K562 (cell line): ENCODE measurements around the gene IGSF8. TPM values are rescaled to one million over a fixed set of nuclear protein-coding genes. Genes with fewer than 3 reads are reported as not detected.

Experiments
- ATAC-seq: fragments of 200-7000 bp; cut with Tn5 transposase; 3 replicates; pipeline ENCODE4 v1.9.1; 2020; ENCODE audit warnings: moderate library complexity
- BruUV-seq: library from RNA; stranded (reverse); fragments of 400-500 nt; replicated peaks from 2 replicates; lab custom pipeline; 2021; lab: Mats Ljungman, UMichigan
- CTCF ChIA-PET: fragments of 300-600 bp; formaldehyde crosslinking; extraction: SDS; loops from one replicate; lab custom pipeline; 2021; ENCODE audit warnings: low intra/inter-chr PET ratio; lab: Yijun Ruan, JAX
- POLR2A ChIA-PET: fragments of 300-600, 350-650 bp; sonication (Branson Sonifier 250); formaldehyde crosslinking; extraction: SDS; loops from one replicate; lab custom pipeline; 2021; ENCODE audit warnings: antibody characterized with exemption, inconsistent platforms; lab: Yijun Ruan, JAX
- DNase-seq, 4 experiments: peaks; one replicate each; pipeline versions ENCODE4 v3.0.0 to v3.0.0-alpha.2; 2011 to 2018; ENCODE audit warnings: low spot score in 3 of 4, mixed read lengths in 3 of 4; ENCODE audit errors: extremely low read depth in 1 of 4
- FAIRE-seq: peaks from 2 replicates; lab custom pipeline; 2011; peaks lifted over from hg19 to GRCh38; lab: Jason Lieb, UNC
- H2AFZ ChIP-seq: 2 replicates; pipeline ENCODE4 v1.6.0; 2011; ENCODE audit warnings: low read depth, low read length, control low read depth, inconsistent platforms
- H3K27ac ChIP-seq: fragments of 200-600 bp; 3 replicates; pipeline ENCODE4 v1.8.0; 2011; ENCODE audit warnings: low read depth, mild to moderate bottlenecking, control low read depth, inconsistent platforms, low read length, moderate library complexity, mixed read lengths; ENCODE audit errors: extremely low read depth
- H3K27me3 ChIP-seq, 2 experiments: fragments of 300-600 bp in 1 of 2; 2 replicates in 1 of 2; 3 replicates in 1 of 2; pipeline versions ENCODE4 v1.6.0 to v1.8.0; 2011; ENCODE audit warnings: inconsistent platforms in 2 of 2, low read length in 2 of 2, mild to moderate bottlenecking in 1 of 2, mixed read lengths in 1 of 2, moderate library complexity in 1 of 2; ENCODE audit not compliant: control insufficient read depth in 2 of 2, insufficient read depth in 2 of 2
- H3K36me3 ChIP-seq: fragments of 300-600 bp; 3 replicates; pipeline ENCODE4 v1.8.0; 2011; ENCODE audit warnings: mild to moderate bottlenecking, low read length, inconsistent platforms; ENCODE audit not compliant: control insufficient read depth, insufficient read depth
- H3K4me1 ChIP-seq, 2 experiments: fragments of 200-600 bp in 1 of 2; replicated peaks in 1 of 2; 2 replicates in 1 of 2; 3 replicates in 1 of 2; pipeline versions ENCODE4 v1.5.1 to v1.8.0; 2011; ENCODE audit warnings: inconsistent platforms in 2 of 2, low read length in 2 of 2, mild to moderate bottlenecking in 1 of 2, mixed read lengths in 1 of 2, moderate library complexity in 1 of 2; ENCODE audit not compliant: control insufficient read depth in 2 of 2, insufficient read depth in 2 of 2
- H3K4me2 ChIP-seq: 2 replicates; pipeline ENCODE4 v1.6.1; 2011; ENCODE audit warnings: low read length, control low read depth, inconsistent platforms, mixed read lengths; ENCODE audit not compliant: insufficient read depth
- H3K4me3 ChIP-seq: fragments of 200-600 bp; sonication (generic), shearing (Covaris generic); 2 replicates; pipeline ENCODE4 v1.5.1; 2016; ENCODE audit warnings: control low read depth, inconsistent platforms
- H3K79me2 ChIP-seq: fragments of 200-600 bp; 3 replicates; pipeline ENCODE4 v1.8.0; 2011; ENCODE audit warnings: low read length, inconsistent platforms; ENCODE audit not compliant: control insufficient read depth, insufficient read depth
- H3K9ac ChIP-seq, 2 experiments: 2 replicates each; pipeline versions ENCODE4 v1.6.0 to v1.6.1; 2011; ENCODE audit warnings: low read depth in 2 of 2, low read length in 2 of 2, control low read depth in 1 of 2, inconsistent platforms in 1 of 2, mild to moderate bottlenecking in 1 of 2, mixed read lengths in 1 of 2; ENCODE audit not compliant: insufficient read depth in 1 of 2
- H3K9me1 ChIP-seq: one replicate; pipeline ENCODE4 v1.6.0; 2011; ENCODE audit warnings: inconsistent platforms, mild to moderate bottlenecking, low read length, moderate library complexity; ENCODE audit not compliant: control insufficient read depth, insufficient read depth
- H3K9me3 ChIP-seq: replicated peaks from 2 replicates; pipeline ENCODE4 v1.5.1; 2011; ENCODE audit warnings: low read depth, low read length, inconsistent platforms; ENCODE audit not compliant: control insufficient read depth, insufficient read depth
- H4K20me1 ChIP-seq: replicated peaks from 2 replicates; pipeline ENCODE4 v1.6.1; 2011; ENCODE audit warnings: low read length, inconsistent platforms, mixed read lengths; ENCODE audit not compliant: control insufficient read depth, insufficient read depth
- AFF1 ChIP-seq, 2 experiments: fragments of 450-650 bp; IDR thresholded peaks; 2 replicates each; pipeline ENCODE4 v1.6.1; 2018; ENCODE audit warnings: mild to moderate bottlenecking in 2 of 2, low read depth in 1 of 2; ENCODE audit not compliant: partially characterized antibody in 2 of 2
- ASH1L ChIP-seq: fragments of 450-650 bp; IDR thresholded peaks from 2 replicates; pipeline ENCODE4 v1.6.1; 2018; ENCODE audit warnings: borderline replicate concordance, mild to moderate bottlenecking, low read depth; ENCODE audit not compliant: partially characterized antibody
- BRD4 ChIP-seq: fragments of 200-600 bp; sonication (generic); IDR thresholded peaks from 2 replicates; pipeline ENCODE4 v1.6.1; 2017; ENCODE audit warnings: inconsistent platforms
- MAFG ChIP-seq: fragments of 450-650 bp; conservative IDR thresholded peaks from 2 replicates; pipeline ENCODE4 v1.6.1; 2016; ENCODE audit warnings: missing genetic modification characterization, missing compliant biosample characterization
- MCM3 ChIP-seq: fragments of 450-650 bp; IDR thresholded peaks from 2 replicates; pipeline ENCODE4 v1.6.1; 2016
- NFATC3 ChIP-seq: fragments of 450-650 bp; IDR thresholded peaks from 2 replicates; pipeline ENCODE4 v1.6.1; 2017; ENCODE audit warnings: mild to moderate bottlenecking
- NFRKB ChIP-seq: fragments of 450-650 bp; IDR thresholded peaks from 2 replicates; pipeline ENCODE4 v1.6.1; 2016; ENCODE audit warnings: low read depth
- NR3C1 ChIP-seq: sonication (generic); formaldehyde crosslinking; IDR thresholded peaks from 2 replicates; pipeline ENCODE4 v1.8.1; 2022; ENCODE audit warnings: missing genetic modification reagents
- SAFB ChIP-seq: fragments of 200-400 bp; formaldehyde crosslinking; IDR thresholded peaks from 2 replicates; pipeline ENCODE4 v1.6.1; 2017; ENCODE audit warnings: low read depth, low read length, borderline replicate concordance
- SMC3 ChIP-seq: conservative IDR thresholded peaks from 2 replicates; pipeline ENCODE4 v1.6.1; 2011; ENCODE audit warnings: low read depth, low read length, improper control_type of control experiment; ENCODE audit not compliant: insufficient read depth
- TOE1 ChIP-seq, 2 experiments: fragments of 450-650 bp in 1 of 2; sonication (generic) in 1 of 2; formaldehyde crosslinking in 1 of 2; IDR thresholded peaks; 2 replicates each; pipeline versions ENCODE4 v1.7.1 to v1.8.0; 2016 to 2022; ENCODE audit warnings: borderline replicate concordance in 2 of 2, mild to moderate bottlenecking in 2 of 2, antibody characterized with exemption in 1 of 2, inconsistent platforms in 1 of 2, low read depth in 1 of 2, missing genetic modification reagents in 1 of 2, moderate library complexity in 1 of 2
- ZC3H8 ChIP-seq: fragments of 450-650 bp; IDR thresholded peaks from 2 replicates; pipeline ENCODE4 v1.6.1; 2017
- ZNF140 ChIP-seq: fragments of 250-450 bp; sonication (Bioruptor Pico); IDR thresholded peaks from 2 replicates; pipeline ENCODE4 v1.8.0; 2021; ENCODE audit warnings: moderate library complexity, mild to moderate bottlenecking, inconsistent platforms
- ZNF239 ChIP-seq: fragments of 250-450 bp; sonication (Bioruptor Pico); IDR thresholded peaks from 2 replicates; pipeline ENCODE4 v1.4.0; 2020; ENCODE audit warnings: mild to moderate bottlenecking
- WGBS: fragments of 100-300 bp; shearing (Covaris generic); methylation state at CpG from one replicate; pipeline ENCODE4 v1.1.6; 2016; ENCODE audit warnings: low coverage, mixed read lengths; ENCODE audit not compliant: insufficient coverage; ENCODE audit errors: missing lambda C conversion rate; 5-methylcytosine and 5-hydroxymethylcytosine counted together
- in situ Hi-C: fragments of 300-500 bp; cut with MboI; formaldehyde crosslinking; loops from 4 replicates; pipeline ENCODE4 v1.15.0; 2018; ENCODE audit warnings: inconsistent platforms, mixed read lengths
- intact Hi-C: fragments of 100-400 bp; cut with micrococcal nuclease; formaldehyde crosslinking; loops from 2 replicates; pipeline ENCODE4 v1.14.2; 2022
- polyA plus RNA-seq, 8 experiments: library from polyadenylated mRNA; depleted of rRNA in 4 of 8; stranded (reverse) in 5 of 8; unstranded in 3 of 8; fragments of >200 nt; fragmentation: Nextera tagmentation in 2 of 8; fragmentation: Illumina TruSeq in 1 of 8; extraction: Ambion mirVana in 2 of 8; extraction: Trizol in 1 of 8; gene quantifications; 2 replicates each; pipeline versions ENCODE4 v1.2.1 to v1.2.3, GENCODE V29; 2011 to 2014; ENCODE audit warnings: inconsistent platforms in 1 of 8, missing spikeins in 1 of 8
- total RNA-seq, 7 experiments: library from RNA; depleted of rRNA in 6 of 7; stranded (reverse); fragments of >200 nt in 6 of 7; fragmentation: Illumina TruSeq in 2 of 7; extraction: Trizol in 2 of 7; gene quantifications; 2 replicates each; pipeline versions ENCODE4 v1.2.1 to v1.2.3, GENCODE V29; 2011 to 2021; ENCODE audit warnings: low replicate concordance in 1 of 7

The IGSF8 gene
- total and polyA plus RNA-seq, 9 of the 15 experiments (the other 6 are each of a cell fraction or from before 2014, with no cell fraction given): 0.32 to 11.7 (median 3.2) TPM

- no TSS peak for BruUV-seq
- no peaks in the 10 kb centered on the region for H3K9me3 ChIP-seq
- H3K36me3 ChIP-seq: no peaks in the 10 kb centered on the region
- no peaks in the 10 kb centered on the region for H3K9me1 ChIP-seq
- intact Hi-C loops (no loop called here), in situ Hi-C loops (no loop called here)
- peaks cover 18 to 52% of the 10 kb centered on the region in 2 experiments; a peak in 4 of 5 replicates for H3K27me3 ChIP-seq
- WGBS: 0% methylated on average over 5 of the region's 5 CpGs
- POLR2A ChIA-PET: interaction anchor here (0.7 to 2.8 kb wide), 5 partner anchors 9 to 136 kb away, joined by 3 to 12 read pairs (median 4); partner anchors contain the start of gene KCNJ9
- no peak overlapping the region for H3K4me3 ChIP-seq
- 0 out of 4 replicates have a peak overlapping the region, but pooled peaks of 1 of the 2 experiments have one; percentile 55 for H3K9ac ChIP-seq
- FAIRE-seq (no peak), ATAC-seq (no peak), DNase-seq (no peak)
- H2AFZ ChIP-seq: no peak overlapping the region
- H3K4me2 ChIP-seq: no peak overlapping the region
- peaks cover 3% of the 10 kb centered on the region; the same call in 1 of the 2 replicates for H4K20me1 ChIP-seq
- CTCF ChIA-PET: no interaction called here
- no peaks in the 10 kb centered on the region; a peak in 1 of 5 replicates for H3K4me1 ChIP-seq
- H3K79me2 ChIP-seq: no peaks in the 10 kb centered on the region
- TF ChIP-seq TOE1 (IDR thresholded peaks at IDR 0.05; ENCODE audit: borderline replicate concordance) (no peak), TOE1 (CRISPR knock-in tag; IDR thresholded peaks at IDR 0.05; ENCODE audit: borderline replicate concordance, low read depth) (no peak), ZNF239 (CRISPR knock-in tag) (no peak), MCM3 (no peak)
- no peak overlapping the region for H3K27ac ChIP-seq
Observed at GRCh38 chr1:160063176-160063575, 35.2 kb downstream of the IGSF8 start.

GRCh38 chr1:160062230-160062532 lies 36.2 kb downstream of the IGSF8 start:
- Histone ChIP-seq H3K9me3 (no peaks in the 10 kb centered on the region), H3K9me1 (peaks cover under 1% of the 10 kb centered on the region), H3K27ac (no peak overlapping the region), H3K9ac (no peak overlapping the region), H2AFZ (no peak overlapping the region), H3K27me3 (peaks cover 18 to 56% of the 10 kb centered on the region in 2 experiments; a peak in 4 of 5 replicates), H3K4me3 (no peak overlapping the region), H4K20me1 (peaks cover 3% of the 10 kb centered on the region; the same call in 1 of the 2 replicates), H3K36me3 (no peaks in the 10 kb centered on the region), H3K4me1 (no peaks in the 10 kb centered on the region; a peak in 1 of 5 replicates), H3K4me2 (no peak overlapping the region), H3K79me2 (no peaks in the 10 kb centered on the region)
- in situ Hi-C loops: no loop called here
- CTCF ChIA-PET: no interaction called here
- POLR2A ChIA-PET: interaction anchor here (1.1 to 2.1 kb wide), 2 partner anchors 10 to 137 kb away, joined by 3 to 7 read pairs; no protein-coding TSS in a partner anchor
- FAIRE-seq: no peak
- intact Hi-C loops: no loop called here
- ATAC-seq: no peak
- no TSS peak for BruUV-seq
- DNase-seq: no peak
- 0% methylated on average over 5 of the region's 6 CpGs for WGBS
- TF ChIP-seq NFATC3 (no peak), AFF1 (IDR thresholded peaks at IDR 0.05; ENCODE audit: low read depth in 1 of 2, partially characterized antibody in 2 of 2) (no peak), ASH1L (no peak), ZNF140 (CRISPR knock-in tag) (no peak), SAFB (no peak), MAFG (no peak), BRD4 (no peak), NR3C1 (CRISPR knock-in tag) (no peak), ZC3H8 (no peak), SMC3 (no peak), NFRKB (no peak)
